HG03520 (cell line): ENCODE results near the gene PTGES2.
"Not testable (repeated sequence)": the region's sequence is repeated elsewhere in the genome, so short reads cannot be mapped to it uniquely, and the experiment has no call there.

ENCODE experiments used
- ATAC-seq: cut with Tn5 transposase; IDR thresholded peaks from one replicate; pipeline ENCODE4 v1.9.1; 2021; ENCODE audit warnings: mild to moderate bottlenecking, moderate library complexity; ENCODE audit not compliant: unreplicated experiment

PTGES2 gene

DNA sequence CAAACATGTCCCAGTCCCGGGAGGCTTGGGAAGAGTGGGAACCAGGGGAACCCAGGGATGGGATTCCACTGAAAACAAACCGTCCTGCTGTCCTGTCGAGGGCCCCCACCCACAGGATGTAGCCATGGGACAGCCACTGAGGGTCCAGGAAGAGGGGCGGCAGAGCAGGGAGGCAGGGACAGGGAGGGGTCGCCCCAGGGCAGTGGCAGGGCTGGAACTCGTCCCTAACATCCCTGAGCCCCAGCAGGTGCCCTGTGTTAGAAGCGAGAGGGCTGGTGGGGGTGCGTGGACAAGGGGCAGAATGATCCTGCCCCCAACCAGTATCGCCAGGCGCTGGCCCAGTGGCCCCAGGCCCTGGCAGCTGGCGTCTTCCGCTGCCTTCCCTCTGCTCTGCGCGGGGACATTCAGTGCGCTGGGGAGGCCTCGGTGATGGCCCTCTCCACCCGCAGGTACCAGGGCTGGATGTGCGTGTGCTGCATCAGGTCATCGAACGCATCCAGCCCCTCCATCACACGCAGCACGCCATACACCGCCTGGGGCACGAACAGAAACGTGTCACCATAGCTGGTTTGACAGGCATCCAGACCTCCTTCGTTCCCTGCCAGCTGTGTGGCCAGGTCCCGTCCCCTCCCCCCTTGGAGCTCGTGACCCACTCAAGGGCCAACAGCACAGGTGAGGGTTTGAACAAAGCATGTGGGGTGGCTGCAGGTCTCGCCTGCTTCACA, 6.6 kb downstream of the PTGES2 start:
- ATAC-seq = no peak

DNA sequence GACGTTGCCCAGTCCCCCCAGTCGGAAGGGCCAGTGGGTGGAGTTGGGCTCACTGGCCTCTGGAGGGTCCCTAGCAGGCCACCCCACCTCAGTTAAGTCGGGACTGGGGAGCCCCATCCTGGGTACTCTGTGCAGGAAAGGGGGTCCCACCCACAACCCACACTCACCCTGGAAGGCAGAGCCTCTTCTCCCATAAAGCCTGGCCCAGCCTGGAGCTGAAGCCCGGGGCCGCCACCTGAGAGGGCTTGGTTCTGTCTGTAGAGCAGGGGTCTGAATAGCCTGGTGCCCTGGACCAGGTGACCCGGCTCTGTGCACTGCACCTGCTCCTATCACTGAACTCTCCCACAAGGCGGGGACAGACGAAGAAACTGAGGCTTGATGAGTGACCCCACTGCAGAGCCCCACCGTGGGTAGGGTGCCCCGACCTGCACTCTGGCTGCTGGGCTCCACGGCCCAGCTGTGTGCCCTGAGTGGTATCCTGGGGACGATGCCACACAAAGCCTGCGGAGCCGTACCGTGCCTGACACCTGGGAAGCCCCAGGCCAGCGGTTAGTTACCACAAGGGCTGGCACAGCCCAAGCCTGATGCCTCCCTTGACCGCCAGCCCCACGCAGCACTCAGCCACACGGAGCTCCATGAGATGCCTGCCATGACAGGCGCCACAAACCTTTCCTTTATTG, 7.3 kb downstream of the PTGES2 start:
- no peak for ATAC-seq

DNA sequence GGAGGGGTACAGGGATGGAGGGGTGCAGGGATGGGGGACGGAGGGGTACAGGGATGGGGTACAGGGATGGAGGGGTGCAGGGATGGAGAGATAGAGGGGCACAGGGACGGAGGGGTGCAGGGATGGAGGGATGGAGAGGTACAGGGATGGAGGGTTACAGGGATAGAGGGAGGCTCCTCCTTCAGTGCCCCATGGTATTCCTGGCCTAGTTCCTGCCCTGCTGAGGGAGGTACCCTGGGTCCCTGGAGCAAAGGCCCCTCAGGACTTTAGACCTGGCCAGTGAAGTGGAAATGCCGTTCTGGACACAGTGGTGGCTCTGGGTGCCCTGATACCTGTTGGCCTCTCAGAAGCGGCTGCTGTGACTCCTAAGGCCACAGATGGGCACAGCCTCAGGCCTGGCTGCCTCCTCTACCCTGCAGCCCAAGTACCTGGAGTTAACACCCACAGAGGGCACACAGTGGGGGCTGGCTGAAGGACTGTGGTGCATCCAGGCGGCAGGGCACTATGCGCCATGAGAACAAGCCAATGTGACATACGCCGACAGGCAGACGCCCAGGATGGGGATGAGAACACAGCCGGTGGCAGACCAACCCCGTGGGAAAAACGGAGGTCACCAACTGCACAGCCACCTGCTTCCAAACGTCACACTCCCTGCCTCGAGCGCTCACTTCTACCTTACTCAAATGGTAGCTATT, 8.4 kb downstream of the PTGES2 start:
- no peak for ATAC-seq

DNA sequence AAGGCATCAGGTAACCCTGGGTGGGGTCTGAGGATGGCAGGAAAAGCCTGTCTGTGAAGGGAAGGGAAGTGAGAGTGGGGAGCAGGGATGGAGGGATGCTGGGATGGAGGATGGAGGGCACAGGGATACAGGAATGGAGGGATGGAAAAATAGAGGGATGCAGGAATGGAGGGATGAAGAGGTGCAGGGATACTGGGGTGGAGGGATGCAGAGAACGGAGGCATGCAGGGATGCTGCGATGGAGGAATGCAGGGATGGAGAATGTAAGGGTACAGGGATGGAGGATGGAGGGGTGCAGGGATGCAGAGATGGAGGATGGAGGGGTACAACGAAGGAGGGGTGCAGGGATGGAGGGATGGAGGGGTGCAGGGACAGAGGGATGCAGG, 9.1 kb downstream of the PTGES2 start:
- no peak for ATAC-seq

DNA sequence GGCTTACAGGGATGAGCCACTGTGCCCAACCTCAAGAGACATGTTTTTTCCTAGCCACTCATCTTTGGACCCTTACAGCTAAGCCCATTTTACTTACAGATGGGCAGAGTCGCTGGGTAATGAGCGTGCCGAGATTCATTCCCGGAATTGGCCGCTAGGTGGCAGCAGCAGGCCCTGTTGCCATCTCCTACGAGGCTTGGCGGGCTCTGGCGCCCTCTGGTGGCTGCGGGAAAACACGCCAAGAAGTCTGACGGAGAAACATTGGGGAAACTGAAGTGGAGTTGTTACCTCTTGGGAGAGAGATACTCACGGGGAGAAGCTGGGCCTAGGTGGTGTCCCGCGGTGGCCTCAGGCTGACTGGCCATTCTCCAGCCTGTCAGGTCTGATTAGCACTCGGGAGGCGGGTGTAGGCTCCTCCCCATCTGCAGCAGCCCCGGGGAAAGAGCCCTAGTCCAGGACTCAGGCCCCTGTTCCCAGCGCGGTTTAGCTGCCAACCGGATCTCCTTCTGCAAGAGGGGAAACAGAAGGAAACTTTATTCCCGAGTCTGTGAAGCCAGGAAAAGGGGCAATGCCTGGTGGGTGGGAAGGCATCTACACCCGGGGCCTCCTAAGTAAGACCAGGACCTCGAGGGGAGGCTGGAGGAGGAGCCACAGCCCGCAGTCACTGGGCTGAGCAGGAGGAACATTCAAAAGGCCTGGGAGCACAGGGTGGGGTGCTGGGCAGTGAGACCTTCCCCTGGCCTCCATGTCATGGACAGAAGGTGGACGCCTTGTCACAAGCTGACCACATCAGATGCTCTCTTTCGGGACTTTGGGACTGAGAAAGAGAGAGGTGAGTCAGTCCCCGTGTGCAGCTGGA, 9.7 kb downstream of the PTGES2 start:
- peak; percentile 57 for ATAC-seq

DNA sequence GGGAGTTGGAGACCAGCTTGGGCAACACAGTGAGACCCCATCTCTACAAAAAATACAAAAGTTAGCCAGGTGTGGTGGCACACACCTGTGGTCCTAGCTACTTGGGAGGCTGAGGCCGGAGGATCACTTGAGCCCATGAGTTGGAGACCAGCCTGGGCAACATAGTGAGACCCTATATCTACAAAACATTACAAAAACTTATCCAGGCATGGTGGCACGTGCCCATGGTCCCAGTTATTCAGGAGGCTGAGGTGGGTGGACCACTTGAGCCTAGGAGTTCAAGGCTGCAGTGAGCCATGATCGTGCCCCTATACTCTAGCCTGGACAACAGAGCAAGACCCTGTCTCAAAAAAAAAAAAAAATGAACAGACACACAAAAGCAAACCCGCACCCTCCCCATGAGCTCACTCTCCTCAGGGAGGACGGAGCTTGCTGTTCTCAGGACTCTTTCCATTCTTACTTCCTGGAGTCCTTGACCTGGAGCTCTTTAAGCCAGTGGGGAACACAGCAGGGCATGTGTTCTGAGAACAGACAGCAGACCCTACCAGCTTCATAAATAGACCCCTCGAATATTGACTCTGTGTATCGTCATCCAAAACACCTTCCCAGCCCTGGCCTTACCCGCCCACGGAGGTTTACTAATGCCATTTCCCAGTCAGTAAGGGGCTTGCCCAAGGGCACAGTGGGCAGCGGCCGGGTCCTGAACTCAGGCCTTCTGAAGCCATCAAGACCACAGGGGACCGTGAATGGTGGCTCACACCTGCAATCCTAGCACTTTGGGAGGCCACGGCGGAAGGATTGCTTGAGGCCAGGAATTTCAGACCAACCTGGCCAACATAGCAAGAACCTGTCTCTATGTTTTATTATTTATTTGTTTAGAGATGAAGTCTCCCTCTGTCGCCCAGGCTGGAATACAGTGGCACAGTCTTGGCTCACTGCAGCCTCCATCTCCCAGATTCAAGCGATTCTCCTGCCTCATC, 11.1 kb downstream of the PTGES2 start:
- ATAC-seq = no peak

DNA sequence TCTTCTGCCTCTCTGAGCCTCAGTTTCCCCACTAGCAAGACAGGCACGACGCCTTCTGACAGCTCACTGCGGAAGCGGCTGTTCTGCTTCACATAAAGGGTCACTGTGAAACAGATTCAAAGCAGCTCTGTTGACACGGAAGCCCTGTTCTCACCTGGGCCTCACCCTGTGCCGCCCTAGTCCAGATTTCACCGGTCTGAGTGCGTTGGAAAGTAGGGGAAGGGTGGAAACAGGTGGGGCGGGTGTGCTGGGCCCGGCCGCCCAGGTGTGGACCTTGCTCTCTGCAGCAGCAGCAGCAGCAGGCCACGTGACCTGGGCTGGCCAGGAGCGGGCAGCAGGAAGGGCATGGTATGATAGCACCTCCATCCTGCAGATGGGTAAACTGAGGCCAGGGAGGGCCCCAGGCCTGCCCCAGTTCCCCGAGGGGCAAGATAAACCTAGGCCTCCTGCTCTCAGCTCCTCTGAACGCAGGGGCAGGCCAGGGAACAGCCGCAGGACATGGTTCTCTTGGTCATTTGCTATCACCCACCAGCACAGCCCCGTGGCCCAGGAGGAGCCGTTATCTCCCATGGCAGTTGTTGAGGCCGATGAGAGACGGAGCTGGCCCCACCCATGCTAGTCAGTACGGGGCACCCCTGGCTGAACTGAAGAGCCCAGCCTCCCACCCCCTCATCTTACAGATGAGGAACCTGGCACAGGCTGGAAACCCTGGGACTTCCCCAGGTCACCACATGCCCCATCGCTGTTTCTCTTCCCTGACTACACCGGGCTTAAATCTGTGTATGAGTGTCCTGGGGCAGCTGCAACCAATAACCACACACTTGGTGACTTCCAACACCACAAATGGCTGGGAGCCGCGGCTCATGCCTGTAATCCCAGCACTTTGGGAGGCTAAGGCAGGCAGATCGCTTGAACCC, 12.1 kb downstream of the PTGES2 start:
- no peak for ATAC-seq

DNA sequence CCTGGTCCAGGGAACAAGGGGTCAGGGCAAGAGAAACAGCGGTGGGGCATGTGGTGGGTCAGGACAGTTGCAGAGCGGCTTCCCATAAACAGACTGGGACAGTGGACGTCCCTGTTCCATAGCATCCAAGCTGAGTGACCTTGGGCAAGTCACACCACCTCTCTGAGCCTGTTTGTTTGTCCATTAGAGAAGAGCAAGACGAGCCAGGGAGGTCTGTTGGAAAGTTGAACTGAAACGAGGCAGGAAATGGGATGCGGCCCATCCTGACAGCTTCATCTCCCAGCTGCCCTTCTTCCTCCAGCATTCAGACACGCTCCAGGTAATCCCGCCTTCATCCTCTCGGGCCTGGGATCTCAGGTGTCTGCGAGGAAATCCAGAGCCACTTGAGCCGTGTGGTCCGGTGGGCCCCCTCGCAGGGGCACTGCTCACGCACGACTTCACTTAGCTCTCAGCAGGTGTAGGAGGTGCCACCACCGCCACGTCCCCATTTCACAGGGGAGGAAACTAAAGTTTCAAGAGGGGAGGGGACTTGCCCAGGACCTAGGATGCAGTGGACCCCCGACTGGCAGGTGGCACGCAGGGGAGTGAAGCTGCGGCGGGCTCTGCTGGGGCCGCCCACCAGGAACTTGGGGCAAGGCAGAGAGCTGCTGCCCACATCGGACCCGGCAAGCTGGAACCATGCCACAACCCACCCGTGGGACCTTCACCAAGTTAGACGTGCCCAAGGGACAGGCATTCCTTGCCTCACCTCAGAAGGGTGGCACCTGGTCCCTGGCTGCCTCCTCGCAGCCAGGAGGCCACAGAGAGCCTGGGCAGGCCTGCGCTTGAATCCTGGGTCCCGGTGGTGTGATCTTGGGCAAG, 13.0 kb downstream of the PTGES2 start:
- ATAC-seq = no peak

DNA sequence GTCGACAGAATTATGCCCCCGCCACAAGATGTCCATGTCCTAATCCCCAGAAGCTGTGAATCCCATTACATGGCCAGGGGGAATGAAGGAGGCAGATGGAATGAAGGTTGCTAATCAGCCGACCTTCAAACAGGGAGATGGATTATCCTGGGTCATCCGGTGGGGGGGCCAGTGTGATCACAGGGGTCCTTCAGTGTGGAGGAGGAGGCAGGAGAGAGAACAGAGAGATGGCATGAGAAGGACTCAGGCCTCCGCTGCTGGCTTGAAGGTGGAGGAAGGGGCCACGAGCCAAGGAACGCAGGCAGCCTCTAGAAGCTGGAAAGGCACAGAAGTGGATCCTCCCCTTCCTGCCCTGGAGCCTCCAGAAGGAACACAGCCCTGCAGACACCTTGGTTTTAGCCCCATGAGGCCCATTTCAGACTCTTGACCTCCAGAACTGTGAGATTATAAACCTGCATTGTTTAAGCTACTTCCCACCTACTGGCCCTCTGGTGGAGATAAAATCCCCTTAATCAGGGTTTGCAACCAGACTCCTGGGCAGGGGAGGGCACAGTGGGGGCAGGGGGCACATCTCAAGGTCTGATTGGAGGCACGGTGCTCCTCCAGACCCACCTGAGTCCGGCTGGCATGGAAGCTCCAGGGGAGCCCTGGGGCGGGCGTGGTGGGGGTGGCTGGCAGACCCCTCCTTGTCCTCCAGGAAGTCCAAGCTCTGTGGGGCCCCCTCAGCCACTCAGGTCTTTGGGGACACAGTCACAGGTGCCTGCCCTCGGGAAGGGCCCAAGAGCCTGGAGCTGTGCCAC, 13.8 kb downstream of the PTGES2 start:
- no peak for ATAC-seq

DNA sequence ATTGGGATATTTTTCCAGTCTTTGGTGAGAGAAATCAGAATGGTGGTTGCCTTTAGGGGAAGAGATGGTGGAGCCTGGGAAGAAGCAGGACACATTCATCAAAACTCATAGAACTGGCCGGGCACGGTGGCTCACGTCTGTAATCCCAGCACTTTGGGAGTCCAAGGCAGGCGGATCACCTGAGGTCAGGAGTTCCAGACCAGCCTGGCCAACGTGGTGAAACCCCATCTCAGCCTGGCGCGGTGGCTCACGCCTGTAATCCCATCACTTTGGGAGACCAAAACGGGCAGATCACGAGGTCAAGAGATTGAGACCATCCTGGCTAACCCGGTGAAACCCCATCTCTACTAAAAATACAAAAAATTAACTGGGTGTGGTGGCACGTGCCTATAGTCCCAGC, 15.8 kb downstream of the PTGES2 start:
- ATAC-seq = not testable (repeated sequence)

DNA sequence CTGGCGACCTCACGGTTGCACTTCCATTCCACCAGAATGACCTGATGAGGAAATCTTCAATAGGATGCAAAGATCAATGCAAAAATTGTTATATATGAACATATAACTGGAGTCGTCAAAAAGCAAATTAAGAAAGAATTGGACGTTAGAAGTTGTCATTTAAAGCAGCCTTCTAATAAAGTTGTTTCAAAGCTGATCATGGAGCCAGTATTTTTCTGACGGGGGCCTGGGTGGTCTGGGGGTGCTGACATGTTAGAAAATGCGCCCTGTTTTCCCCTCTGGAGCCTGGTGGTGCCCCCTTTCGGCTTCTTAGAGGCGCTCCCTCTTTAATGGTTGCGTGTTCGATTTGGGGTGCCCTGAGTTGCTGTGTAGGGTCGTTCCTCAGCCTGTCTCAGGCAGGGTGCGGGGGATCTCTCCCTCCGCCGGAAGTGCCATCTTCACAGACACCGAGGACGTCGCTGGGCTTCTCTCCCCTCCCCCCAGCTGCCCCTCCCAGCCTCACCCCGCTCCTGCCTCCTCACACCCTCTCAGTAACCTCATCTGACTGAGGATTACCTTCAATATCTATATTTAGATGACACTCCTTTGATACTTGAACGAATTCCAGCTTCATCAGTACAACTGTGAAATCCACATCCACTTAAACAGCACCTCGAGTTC, 18.3 kb downstream of the PTGES2 start:
- ATAC-seq = no peak

DNA sequence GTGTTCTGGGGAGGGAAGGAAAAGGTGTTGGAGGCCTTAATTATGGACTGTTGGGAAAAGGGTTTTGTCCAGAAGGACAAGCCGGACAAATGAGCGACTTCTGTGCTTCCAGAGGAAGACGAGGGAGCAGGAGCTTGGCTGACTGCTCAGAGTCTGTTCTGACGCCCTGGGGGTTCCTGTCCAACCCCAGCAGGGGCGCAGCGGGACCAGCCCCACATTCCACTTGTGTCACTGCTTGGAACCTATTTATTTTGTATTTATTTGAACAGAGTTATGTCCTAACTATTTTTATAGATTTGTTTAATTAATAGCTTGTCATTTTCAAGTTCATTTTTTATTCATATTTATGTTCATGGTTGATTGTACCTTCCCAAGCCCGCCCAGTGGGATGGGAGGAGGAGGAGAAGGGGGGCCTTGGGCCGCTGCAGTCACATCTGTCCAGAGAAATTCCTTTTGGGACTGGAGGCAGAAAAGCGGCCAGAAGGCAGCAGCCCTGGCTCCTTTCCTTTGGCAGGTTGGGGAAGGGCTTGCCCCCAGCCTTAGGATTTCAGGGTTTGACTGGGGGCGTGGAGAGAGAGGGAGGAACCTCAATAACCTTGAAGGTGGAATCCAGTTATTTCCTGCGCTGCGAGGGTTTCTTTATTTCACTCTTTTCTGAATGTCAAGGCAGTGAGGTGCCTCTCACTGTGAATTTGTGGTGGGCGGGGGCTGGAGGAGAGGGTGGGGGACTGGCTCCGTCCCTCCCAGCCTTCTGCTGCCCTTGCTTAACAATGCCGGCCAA, 19.1 kb downstream of the PTGES2 start:
- ATAC-seq = no peak

DNA sequence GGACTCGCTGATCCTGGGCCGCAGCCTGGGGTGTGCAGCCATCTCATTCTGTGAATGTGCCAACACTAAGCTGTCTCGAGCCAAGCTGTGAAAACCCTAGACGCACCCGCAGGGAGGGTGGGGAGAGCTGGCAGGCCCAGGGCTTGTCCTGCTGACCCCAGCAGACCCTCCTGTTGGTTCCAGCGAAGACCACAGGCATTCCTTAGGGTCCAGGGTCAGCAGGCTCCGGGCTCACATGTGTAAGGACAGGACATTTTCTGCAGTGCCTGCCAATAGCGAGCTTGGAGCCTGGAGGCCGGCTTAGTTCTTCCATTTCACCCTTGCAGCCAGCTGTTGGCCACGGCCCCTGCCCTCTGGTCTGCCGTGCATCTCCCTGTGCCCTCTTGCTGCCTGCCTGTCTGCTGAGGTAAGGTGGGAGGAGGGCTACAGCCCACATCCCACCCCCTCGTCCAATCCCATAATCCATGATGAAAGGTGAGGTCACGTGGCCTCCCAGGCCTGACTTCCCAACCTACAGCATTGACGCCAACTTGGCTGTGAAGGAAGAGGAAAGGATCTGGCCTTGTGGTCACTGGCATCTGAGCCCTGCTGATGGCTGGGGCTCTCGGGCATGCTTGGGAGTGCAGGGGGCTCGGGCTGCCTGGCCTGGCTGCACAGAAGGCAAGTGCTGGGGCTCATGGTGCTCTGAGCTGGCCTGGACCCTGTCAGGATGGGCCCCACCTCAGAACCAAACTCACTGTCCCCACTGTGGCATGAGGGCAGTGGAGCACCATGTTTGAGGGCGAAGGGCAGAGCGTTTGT, 19.9 kb downstream of the PTGES2 start:
- ATAC-seq = no peak

DNA sequence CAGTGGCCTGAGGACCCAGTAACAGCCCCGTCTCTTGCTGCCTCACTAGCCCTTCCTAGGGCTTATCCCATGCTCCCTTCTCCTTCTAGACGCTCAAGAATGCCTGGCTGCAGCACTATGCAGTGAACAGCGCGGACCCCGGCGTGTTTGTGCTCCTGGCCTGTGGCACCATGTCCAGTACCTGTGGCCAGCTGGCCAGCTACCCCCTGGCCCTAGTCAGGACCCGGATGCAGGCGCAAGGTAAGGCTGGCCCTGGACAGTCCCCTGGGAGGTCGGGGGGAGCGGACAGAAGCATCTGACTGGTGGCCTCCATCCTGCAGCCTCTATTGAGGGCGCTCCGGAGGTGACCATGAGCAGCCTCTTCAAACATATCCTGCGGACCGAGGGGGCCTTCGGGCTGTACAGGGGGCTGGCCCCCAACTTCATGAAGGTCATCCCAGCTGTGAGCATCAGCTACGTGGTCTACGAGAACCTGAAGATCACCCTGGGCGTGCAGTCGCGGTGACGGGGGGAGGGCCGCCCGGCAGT, 20.5 kb downstream of the PTGES2 start:
- no peak for ATAC-seq
